GM19324 (cell line): Measurements from ENCODE around the gene P2RY14.

Experiments
- ATAC-seq: cut with Tn5 transposase; IDR thresholded peaks from one replicate; pipeline ENCODE4 v1.9.1; 2021; ENCODE audit warnings: mild to moderate bottlenecking, moderate library complexity; ENCODE audit not compliant: unreplicated experiment, low FRiP score

The P2RY14 gene

GRCh38 chr3:151303751-151304150, 25.4 kb upstream of the P2RY14 start:
- ATAC-seq: no peak

DNA sequence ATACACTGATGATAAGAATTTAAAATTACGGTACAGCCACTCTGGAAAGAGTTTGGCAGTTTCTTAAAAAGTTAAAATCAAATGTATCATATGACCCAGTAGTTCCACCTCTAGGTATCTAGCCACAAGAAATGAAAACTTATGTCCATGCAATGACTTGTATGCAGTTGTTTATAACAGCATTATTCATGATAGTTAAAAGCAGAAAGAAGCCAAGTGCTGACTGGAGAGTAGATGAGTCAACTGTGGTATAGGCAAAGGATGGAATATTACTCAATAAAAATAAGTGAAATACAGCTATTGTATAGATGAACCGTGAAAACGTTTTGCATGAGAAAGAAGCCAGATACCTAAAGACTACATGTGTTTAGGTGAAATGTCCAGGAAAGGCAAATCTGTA, 23.4 kb upstream of the P2RY14 start:
- ATAC-seq: no peak

- no peak for ATAC-seq
These were observed 22.2 kb upstream of the P2RY14 start for GRCh38 chr3:151300539-151300938.

- no peak for ATAC-seq
These were observed 20.7 kb upstream of the P2RY14 start for GRCh38 chr3:151299006-151299405.

DNA sequence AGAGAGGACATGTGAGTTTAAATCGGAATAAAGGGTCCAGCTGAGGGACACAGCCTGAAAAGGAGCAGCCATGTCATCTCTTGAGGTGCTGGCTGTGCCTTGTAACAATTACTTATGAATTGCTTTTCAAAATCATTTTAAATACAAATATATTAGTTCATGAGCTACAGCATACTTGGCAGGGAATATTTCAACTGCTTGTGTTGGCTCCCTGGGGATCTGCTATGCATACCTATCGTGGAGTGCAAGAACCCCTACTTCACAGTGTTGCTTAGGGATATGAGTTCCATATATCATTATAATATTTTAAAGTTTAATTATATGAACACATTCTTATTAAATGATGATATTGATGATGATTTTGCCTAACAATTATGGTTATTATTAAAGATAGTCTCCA, 19.1 kb upstream of the P2RY14 start:
- no peak for ATAC-seq

DNA sequence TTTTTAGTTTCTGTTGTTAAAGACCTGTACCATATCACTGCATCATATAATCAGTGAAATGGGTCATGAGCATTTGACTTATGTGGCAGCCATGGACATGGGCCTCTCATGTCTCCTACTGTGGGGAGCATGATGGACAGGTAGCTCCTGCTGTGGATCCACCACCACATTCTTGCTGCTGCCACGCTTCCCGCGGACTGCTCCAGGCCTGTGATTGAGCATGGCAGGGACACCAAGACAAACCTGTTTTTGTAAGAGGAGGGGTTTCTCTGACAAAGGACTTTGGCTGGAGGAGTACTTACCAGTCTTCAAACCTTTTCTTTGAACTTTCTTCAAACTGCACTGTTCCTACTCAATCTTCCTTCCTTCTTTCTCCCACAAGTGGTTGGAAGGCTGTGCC, 17.9 kb upstream of the P2RY14 start:
- ATAC-seq: no peak

DNA sequence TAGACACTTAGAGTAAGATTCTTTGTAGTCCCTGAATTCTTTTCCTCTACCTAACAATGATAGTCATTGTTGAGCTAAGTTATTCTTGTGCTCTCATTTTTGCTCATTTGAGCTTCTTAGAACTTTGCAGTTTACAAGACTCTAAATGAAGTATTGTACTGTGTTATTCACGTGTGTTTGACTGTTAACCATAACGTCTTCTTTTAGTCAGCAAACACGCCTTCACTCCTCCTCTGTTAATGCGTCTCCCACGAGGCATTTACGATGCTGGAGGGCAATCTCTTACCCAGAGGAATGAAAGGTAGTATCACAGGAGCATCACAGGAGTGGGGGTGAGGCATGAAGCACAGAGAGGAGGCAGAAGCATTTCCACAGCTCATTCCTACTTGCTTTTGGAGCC, 14.8 kb upstream of the P2RY14 start:
- ATAC-seq: no peak

DNA sequence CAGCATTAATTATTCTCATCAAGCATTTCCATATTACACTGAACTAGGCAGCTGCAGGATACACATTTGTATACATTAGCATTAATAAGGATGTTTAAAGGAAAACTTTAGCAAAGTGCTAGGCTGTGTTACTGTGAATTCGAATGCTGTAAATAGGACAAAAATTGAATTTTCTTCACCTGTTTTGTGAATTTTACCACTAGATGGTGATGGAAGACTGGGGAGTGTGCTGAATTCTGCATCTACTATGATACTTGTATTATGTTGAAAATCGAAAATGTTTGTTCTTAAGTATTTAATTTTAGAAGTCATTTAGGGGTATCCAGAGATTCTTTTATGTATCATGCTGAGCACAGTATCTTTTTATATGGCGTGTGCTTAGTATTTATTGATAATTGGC, 12.3 kb upstream of the P2RY14 start:
- ATAC-seq: no peak

DNA sequence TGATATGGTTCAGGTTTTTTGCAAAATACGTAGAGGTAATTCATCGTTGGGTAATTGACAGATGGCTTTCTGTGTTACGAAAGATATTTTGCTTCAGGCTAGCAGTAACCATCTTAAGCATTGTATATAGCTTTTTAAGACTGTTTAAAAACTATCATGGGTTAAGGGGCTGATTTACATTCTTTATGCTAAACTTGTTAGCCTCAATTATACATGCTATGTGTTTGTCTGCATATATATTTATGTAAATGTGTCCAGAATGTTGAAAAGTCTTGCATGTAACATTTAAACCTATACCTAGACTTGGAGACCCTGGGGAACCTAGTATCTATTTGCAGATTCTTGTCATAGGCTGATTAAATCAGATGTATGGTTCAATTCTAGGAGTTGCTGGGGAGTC, 11.1 kb upstream of the P2RY14 start:
- ATAC-seq: no peak

GRCh38 chr3:151285940-151286339, 7.6 kb upstream of the P2RY14 start:
- no peak for ATAC-seq

GRCh38 chr3:151283907-151284461, 5.6 kb upstream of the P2RY14 start:
- no peak for ATAC-seq

DNA sequence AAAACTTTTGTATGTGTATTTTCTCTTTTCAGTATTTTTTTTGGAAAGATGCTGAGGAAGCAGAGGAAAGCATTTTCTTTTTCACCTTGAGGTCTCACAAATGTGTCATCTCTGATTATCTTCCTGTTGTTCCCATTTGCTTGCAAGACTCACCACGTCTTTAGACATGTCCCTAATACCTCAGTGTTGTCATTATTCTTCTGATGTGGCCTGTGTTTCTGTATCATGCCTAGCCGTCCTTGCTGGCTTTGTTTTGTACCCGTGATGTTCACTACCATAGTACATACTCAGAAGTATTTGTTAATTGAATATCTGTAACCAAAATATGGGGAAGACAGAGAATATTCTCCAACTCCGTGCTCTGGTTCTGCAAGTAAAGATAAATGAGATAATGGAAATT, 5.0 kb upstream of the P2RY14 start:
- ATAC-seq: no peak

- no peak for ATAC-seq
These were observed 4.6 kb upstream of the P2RY14 start for GRCh38 chr3:151282921-151283320.

DNA sequence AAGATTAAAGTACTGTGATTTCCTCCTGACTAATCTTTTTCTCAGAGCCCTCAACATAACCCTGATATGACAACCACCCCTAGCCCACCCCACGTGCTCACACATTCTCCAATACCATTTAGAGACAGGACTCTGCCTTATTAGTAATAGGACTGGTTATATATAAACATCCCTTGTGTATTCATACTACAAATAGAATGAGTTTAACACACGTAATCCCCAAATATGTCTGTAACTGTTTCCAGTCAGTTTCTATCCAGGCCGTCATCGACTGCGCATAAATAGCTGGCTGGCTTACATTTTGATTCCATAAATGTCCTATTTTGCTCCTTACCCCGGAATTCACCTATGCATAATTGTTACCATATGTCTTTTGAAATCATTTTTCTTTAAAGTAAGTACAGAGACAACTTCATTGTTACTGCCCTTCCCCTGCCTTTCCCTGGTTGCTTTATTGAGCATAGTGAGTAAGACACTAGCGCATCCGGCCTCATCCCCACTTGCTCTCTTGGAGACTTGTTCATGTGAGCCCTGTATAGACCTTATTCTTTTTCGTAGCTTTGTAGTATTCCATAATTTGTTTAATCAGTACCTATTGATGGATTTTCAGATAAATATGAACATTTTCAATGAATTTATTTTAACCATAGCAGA, 3.5 kb upstream of the P2RY14 start:
- no peak for ATAC-seq

GRCh38 chr3:151276687-151277042, 1.7 kb downstream of the P2RY14 start:
- ATAC-seq: peak; percentile 54

- no peak for ATAC-seq
These were observed 2.2 kb downstream of the P2RY14 start for GRCh38 chr3:151276038-151276686.

GRCh38 chr3:151275091-151275490, 3.3 kb downstream of the P2RY14 start:
- ATAC-seq: no peak

- no peak for ATAC-seq
These were observed 8.7 kb downstream of the P2RY14 start for GRCh38 chr3:151269631-151270030.

GRCh38 chr3:151268267-151269235, 9.8 kb downstream of the P2RY14 start:
- no peak for ATAC-seq

GRCh38 chr3:151267066-151267465, 11.3 kb downstream of the P2RY14 start:
- no peak for ATAC-seq

DNA sequence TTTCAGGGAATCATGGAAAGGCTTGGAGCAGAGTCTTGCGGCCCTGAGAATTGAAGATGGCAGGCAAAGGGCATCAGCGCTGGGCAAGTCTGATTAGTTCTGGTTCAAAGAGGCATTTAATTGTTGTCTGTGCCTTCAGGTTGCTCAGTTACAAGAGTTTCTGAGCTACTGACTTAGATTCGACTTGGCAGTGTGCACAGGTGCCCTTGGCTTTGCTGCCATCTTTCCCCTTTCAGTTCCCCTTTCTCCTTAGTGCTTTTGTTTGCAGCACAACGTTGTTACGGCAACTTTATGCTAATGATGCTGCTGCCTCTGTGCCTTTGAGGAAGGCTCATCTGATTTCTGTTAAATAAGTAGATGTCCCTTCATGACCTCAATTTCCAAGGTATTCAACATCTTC, 12.5 kb downstream of the P2RY14 start:
- peak; percentile 99 for ATAC-seq
